Measurements from ENCODE around the gene RTEL1.

The RTEL1 gene

DNA sequence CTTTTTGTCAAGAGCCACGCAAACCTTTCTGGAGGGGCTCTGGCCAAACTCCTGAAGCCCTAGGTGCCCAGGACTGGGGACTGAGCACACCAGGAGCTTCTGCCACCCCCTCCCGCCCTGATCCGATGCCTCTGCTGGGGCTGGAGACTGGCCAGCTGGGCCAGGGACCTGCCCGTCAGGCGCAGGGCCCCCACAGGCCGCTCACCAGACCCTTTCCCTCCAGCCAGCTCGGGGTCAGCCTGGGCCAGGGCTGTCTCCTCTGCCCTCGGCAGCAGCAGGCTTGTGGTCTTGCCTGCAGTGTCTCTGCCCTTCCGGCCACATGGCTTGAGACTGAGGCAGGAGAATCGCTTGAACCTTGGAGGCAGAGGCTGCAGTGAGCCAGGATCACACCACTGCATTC, 14.6 kb downstream of the RTEL1 start:
- Histone ChIP-seq H3K36me3 (ENCODE audit: insufficient read depth, low read length) (peaks cover 37% of the 10 kb centered on the region), H3K4me1 (ENCODE audit: insufficient read depth, low read length, severe bottlenecking) (no peaks in the 10 kb centered on the region), H3K9me2 (ENCODE audit: low read depth, low read length) (no peaks in the 10 kb centered on the region)

GRCh38 chr20:63673951-63674350, 15.8 kb downstream of the RTEL1 start:
- peaks cover 29% of the 10 kb centered on the region for H3K36me3 ChIP-seq (ENCODE audit: insufficient read depth, low read length)

More for the DNA sequence above, 14.6 kb downstream of the RTEL1 start:
- Histone ChIP-seq H3K27ac (ENCODE audit: low read depth, low read length, poor library complexity, severe bottlenecking) (no peak overlapping the region), H3F3A (ENCODE audit: insufficient read depth, low read length) (no peaks in the 10 kb centered on the region), H3K4me3 (ENCODE audit: low read depth, low read length, poor library complexity, severe bottlenecking) (no peak overlapping the region), H2AFZ (ENCODE audit: low read length) (no peak overlapping the region), H3K4me2 (ENCODE audit: low read length) (no peak overlapping the region), H3K9me3 (ENCODE audit: low read length) (no peaks in the 10 kb centered on the region), H3K9ac (ENCODE audit: low read length) (no peak overlapping the region), H4K20me1 (ENCODE audit: insufficient read depth, low read length) (no peaks in the 10 kb centered on the region), H3K79me2 (ENCODE audit: insufficient read depth, low read length) (no peaks in the 10 kb centered on the region), H3K27me3 (ENCODE audit: insufficient read depth, low read length) (no peaks in the 10 kb centered on the region)
- TF ChIP-seq, protein P1, sequence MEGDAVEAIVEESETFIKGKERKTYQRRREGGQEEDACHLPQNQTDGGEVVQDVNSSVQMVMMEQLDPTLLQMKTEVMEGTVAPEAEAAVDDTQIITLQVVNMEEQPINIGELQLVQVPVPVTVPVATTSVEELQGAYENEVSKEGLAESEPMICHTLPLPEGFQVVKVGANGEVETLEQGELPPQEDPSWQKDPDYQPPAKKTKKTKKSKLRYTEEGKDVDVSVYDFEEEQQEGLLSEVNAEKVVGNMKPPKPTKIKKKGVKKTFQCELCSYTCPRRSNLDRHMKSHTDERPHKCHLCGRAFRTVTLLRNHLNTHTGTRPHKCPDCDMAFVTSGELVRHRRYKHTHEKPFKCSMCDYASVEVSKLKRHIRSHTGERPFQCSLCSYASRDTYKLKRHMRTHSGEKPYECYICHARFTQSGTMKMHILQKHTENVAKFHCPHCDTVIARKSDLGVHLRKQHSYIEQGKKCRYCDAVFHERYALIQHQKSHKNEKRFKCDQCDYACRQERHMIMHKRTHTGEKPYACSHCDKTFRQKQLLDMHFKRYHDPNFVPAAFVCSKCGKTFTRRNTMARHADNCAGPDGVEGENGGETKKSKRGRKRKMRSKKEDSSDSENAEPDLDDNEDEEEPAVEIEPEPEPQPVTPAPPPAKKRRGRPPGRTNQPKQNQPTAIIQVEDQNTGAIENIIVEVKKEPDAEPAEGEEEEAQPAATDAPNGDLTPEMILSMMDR (IDR thresholded peaks at IDR 0.05; ENCODE audit: low read length), result no peak
- no peak for TF ChIP-seq EZH2 (IDR thresholded peaks at IDR 0.05; ENCODE audit: borderline replicate concordance, low read length)

GRCh38 chr20:63675681-63676368, 17.7 kb downstream of the RTEL1 start:
- H2AFZ ChIP-seq (ENCODE audit: low read length), result no peak overlapping the region
- H3K4me3 ChIP-seq (ENCODE audit: low read depth, low read length, poor library complexity, severe bottlenecking), result no peak overlapping the region
- no peak overlapping the region for H3K9ac ChIP-seq (ENCODE audit: low read length)
- H3K9me3 ChIP-seq (ENCODE audit: low read length), result no peaks in the 10 kb centered on the region
- H3F3A ChIP-seq (ENCODE audit: insufficient read depth, low read length), result no peaks in the 10 kb centered on the region
- no peak overlapping the region for H3K27ac ChIP-seq (ENCODE audit: low read depth, low read length, poor library complexity, severe bottlenecking)
- TF ChIP-seq EZH2 (IDR thresholded peaks at IDR 0.05; ENCODE audit: borderline replicate concordance, low read length), result no peak
- TF ChIP-seq, protein P1 (IDR thresholded peaks at IDR 0.05; ENCODE audit: low read length), result no peak
- H3K4me1 ChIP-seq (ENCODE audit: insufficient read depth, low read length, severe bottlenecking), result no peaks in the 10 kb centered on the region
- H3K27me3 ChIP-seq (ENCODE audit: insufficient read depth, low read length), result no peaks in the 10 kb centered on the region
- H3K79me2 ChIP-seq (ENCODE audit: insufficient read depth, low read length), result no peaks in the 10 kb centered on the region
- H3K36me3 ChIP-seq (ENCODE audit: insufficient read depth, low read length), result peaks cover 26% of the 10 kb centered on the region
- no peaks in the 10 kb centered on the region for H3K9me2 ChIP-seq (ENCODE audit: low read depth, low read length)
- H4K20me1 ChIP-seq (ENCODE audit: insufficient read depth, low read length), result no peaks in the 10 kb centered on the region
- H3K4me2 ChIP-seq (ENCODE audit: low read length), result no peak overlapping the region

More at GRCh38 chr20:63673951-63674350, 15.8 kb downstream of the RTEL1 start:
- no peak overlapping the region for H3K27ac ChIP-seq (ENCODE audit: low read depth, low read length, poor library complexity, severe bottlenecking)
- no peak for TF ChIP-seq EZH2 (IDR thresholded peaks at IDR 0.05; ENCODE audit: borderline replicate concordance, low read length)
- TF ChIP-seq, protein P1 (IDR thresholded peaks at IDR 0.05; ENCODE audit: low read length), result no peak
- H3K9ac ChIP-seq (ENCODE audit: low read length), result no peak overlapping the region
- H3F3A ChIP-seq (ENCODE audit: insufficient read depth, low read length), result no peaks in the 10 kb centered on the region
- H3K4me3 ChIP-seq (ENCODE audit: low read depth, low read length, poor library complexity, severe bottlenecking), result no peak overlapping the region
- no peaks in the 10 kb centered on the region for H3K9me3 ChIP-seq (ENCODE audit: low read length)
- no peaks in the 10 kb centered on the region for H3K79me2 ChIP-seq (ENCODE audit: insufficient read depth, low read length)
- H3K27me3 ChIP-seq (ENCODE audit: insufficient read depth, low read length), result no peaks in the 10 kb centered on the region
- H2AFZ ChIP-seq (ENCODE audit: low read length), result no peak overlapping the region
- H3K9me2 ChIP-seq (ENCODE audit: low read depth, low read length), result no peaks in the 10 kb centered on the region
- H3K4me2 ChIP-seq (ENCODE audit: low read length), result no peak overlapping the region
- H3K4me1 ChIP-seq (ENCODE audit: insufficient read depth, low read length, severe bottlenecking), result no peaks in the 10 kb centered on the region
- no peaks in the 10 kb centered on the region for H4K20me1 ChIP-seq (ENCODE audit: insufficient read depth, low read length)
